Measurements from ENCODE around the gene BEGAIN.

BEGAIN gene

DNA sequence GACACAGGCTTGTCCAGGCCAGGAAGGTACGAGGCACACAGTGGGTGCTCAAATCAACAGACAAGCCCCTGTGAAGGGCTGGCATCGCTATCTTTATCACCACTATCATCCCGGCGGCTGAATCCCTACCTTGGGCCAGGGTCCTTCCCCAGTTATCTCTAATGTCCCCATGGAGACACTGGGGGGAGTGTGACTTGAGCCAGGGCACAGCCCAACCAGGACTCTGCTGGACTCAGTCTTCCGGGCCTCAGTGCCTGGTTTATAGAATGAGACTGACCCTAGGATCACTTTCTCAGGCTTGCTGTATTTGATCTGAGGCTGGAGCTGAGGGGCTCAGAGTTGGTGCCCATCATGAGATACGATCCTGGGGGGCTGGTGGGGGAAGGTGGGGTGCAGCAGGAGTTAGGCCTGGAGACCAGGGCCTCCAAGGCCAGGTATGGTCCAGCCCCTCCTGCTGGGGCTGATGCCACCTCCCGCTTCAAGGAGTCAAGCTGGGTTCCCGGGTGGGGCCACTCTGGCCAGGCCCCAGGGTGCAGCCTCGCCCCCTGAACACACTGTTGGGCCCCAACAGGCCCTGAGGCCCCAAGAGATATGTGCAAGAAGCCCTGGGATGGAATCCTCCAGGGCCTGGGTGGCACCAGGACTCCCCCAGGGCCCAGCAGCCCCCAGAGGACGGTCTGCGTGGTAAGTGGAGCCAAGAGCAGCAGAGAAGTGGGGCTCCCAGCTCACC lies 11.8 kb downstream of the BEGAIN start:
- Histone ChIP-seq H3K27me3 (ENCODE audit: insufficient read depth, low read length) (peaks cover 16% of the 10 kb centered on the region), H3K9me3 (ENCODE audit: insufficient read depth, low read depth, low read length) (no peaks in the 10 kb centered on the region), H3K4me1 (ENCODE audit: insufficient read depth, low read length) (peaks cover 9% of the 10 kb centered on the region; the same call in 1 of the 2 replicates), H3K27ac (ENCODE audit: low read length) (no peak overlapping the region), H3K4me3 (ENCODE audit: low read length) (no peak overlapping the region), H3K36me3 (ENCODE audit: insufficient read depth, low read depth, low read length) (no peaks in the 10 kb centered on the region), H3K9ac (ENCODE audit: low read depth, low read length) (no peak overlapping the region)

GRCh38 chr14:100574642-100575031 lies 12.6 kb downstream of the BEGAIN start:
- H3K4me1 ChIP-seq (ENCODE audit: insufficient read depth, low read length), result peaks cover 9% of the 10 kb centered on the region; the same call in 1 of the 2 replicates
- H3K27ac ChIP-seq (ENCODE audit: low read length), result no peak overlapping the region
- no peaks in the 10 kb centered on the region for H3K36me3 ChIP-seq (ENCODE audit: insufficient read depth, low read depth, low read length)
- H3K9me3 ChIP-seq (ENCODE audit: insufficient read depth, low read depth, low read length), result no peaks in the 10 kb centered on the region
- H3K27me3 ChIP-seq (ENCODE audit: insufficient read depth, low read length), result peaks cover 24% of the 10 kb centered on the region
- H3K9ac ChIP-seq (ENCODE audit: low read depth, low read length), result no peak overlapping the region
- H3K4me3 ChIP-seq (ENCODE audit: low read length), result no peak overlapping the region

- Histone ChIP-seq H3K27me3 (ENCODE audit: insufficient read depth, low read length) (peaks cover 30% of the 10 kb centered on the region), H3K36me3 (ENCODE audit: insufficient read depth, low read depth, low read length) (no peaks in the 10 kb centered on the region), H3K27ac (ENCODE audit: low read length) (no peak overlapping the region), H3K4me3 (ENCODE audit: low read length) (no peak overlapping the region), H3K9me3 (ENCODE audit: insufficient read depth, low read depth, low read length) (no peaks in the 10 kb centered on the region), H3K4me1 (ENCODE audit: insufficient read depth, low read length) (peaks cover 9% of the 10 kb centered on the region; the same call in 1 of the 2 replicates), H3K9ac (ENCODE audit: low read depth, low read length) (no peak overlapping the region)
Measured at GRCh38 chr14:100573757-100574641, 13.2 kb downstream of the BEGAIN start.

DNA sequence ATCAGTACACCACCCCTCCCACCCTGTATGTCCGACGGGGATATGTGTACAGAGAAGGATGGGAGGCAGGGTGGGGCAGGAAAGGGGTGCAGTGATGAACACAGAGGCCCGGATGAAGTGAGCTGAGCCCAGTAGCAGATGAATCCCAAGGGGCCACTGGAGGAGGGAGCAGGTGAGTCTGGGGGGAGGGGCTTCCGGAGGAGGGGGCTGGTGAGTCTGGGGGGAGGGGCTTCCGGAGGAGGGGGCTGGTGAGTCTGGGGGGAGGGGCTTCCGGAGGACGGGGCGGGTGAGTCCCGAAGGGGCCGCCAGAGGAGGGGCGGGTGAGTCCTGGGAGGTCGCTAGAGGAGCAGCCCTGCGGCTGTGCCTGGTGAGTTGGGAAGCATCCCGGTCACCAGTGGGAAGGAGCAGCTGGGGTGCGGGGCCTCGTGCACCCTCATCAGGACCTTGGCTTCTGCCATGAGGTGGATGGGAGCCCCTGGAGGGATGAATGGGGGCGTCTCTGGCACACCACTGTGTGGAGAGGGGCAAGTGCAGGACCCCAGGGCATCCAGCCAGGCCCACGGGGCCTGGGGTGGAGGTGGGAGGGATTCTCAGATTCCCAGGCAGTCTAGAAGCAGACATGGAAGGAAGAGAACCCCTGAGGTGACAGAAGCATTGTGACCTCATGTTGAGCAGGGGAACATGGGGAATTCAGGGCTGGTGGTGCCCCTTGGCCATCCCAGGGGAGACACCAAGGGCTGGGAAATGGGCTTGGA lies 14.0 kb downstream of the BEGAIN start:
- Histone ChIP-seq H3K9ac (ENCODE audit: low read depth, low read length) (no peak overlapping the region), H3K9me3 (ENCODE audit: insufficient read depth, low read depth, low read length) (no peaks in the 10 kb centered on the region), H3K36me3 (ENCODE audit: insufficient read depth, low read depth, low read length) (no peaks in the 10 kb centered on the region), H3K27me3 (ENCODE audit: insufficient read depth, low read length) (peaks cover 38% of the 10 kb centered on the region), H3K4me3 (ENCODE audit: low read length) (peak overlapping the region; percentile 53; the same call in 1 of the 2 replicates), H3K27ac (ENCODE audit: low read length) (no peak overlapping the region), H3K4me1 (ENCODE audit: insufficient read depth, low read length) (peaks cover 9% of the 10 kb centered on the region; the same call in 1 of the 2 replicates)

DNA sequence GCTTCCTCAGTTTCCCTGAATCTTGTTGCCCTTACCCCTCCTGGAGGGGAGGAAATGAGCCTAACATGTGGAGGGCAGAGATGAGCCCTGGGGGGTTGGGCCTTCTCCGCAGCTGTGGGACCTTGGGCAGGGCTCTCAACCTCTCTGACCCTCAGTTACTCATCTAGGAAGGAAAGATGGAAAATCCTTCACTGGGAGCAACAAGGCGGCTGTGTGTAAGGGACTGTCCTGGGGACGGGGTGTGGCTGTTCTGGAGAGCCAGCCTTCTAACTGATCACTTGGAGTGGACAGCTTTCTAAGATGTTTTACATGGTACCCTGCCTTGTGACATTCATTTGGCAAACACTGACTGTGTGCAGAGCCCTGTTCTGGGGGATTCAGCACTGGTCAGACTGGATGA lies 14.7 kb downstream of the BEGAIN start:
- Histone ChIP-seq H3K27me3 (ENCODE audit: insufficient read depth, low read length) (peaks cover 44% of the 10 kb centered on the region), H3K9ac (ENCODE audit: low read depth, low read length) (no peak overlapping the region), H3K36me3 (ENCODE audit: insufficient read depth, low read depth, low read length) (no peaks in the 10 kb centered on the region), H3K27ac (ENCODE audit: low read length) (no peak overlapping the region), H3K9me3 (ENCODE audit: insufficient read depth, low read depth, low read length) (no peaks in the 10 kb centered on the region), H3K4me3 (ENCODE audit: low read length) (peak overlapping the region; percentile 45; the same call in 1 of the 2 replicates), H3K4me1 (ENCODE audit: insufficient read depth, low read length) (peaks cover 9% of the 10 kb centered on the region; the same call in 1 of the 2 replicates)

DNA sequence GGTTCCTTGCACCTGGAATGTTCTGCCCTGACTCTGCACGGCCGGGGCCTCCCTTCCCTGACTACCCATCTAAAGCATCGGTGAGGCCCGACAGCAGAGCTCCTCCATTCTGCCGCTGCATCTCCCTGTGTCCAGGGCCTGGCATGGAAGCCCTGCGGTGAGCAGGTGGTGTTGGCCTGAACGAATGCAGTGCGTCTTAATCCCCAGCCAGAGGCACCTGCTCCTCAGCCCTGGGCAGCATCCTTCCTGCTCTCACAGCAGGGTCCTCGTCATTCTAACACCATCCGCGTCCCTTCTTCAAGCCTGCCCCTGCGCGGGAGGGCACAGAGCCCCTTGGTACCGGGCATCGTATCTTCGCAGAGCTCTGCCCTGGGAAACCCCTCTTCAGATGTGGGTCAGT lies 15.4 kb downstream of the BEGAIN start:
- Histone ChIP-seq H3K4me1 (ENCODE audit: insufficient read depth, low read length) (peaks cover 9% of the 10 kb centered on the region; the same call in 1 of the 2 replicates), H3K9me3 (ENCODE audit: insufficient read depth, low read depth, low read length) (no peaks in the 10 kb centered on the region)

GRCh38 chr14:100570726-100571454 lies 16.3 kb downstream of the BEGAIN start:
- H3K9ac ChIP-seq (ENCODE audit: low read depth, low read length), result no peak overlapping the region
- no peaks in the 10 kb centered on the region for H3K36me3 ChIP-seq (ENCODE audit: insufficient read depth, low read depth, low read length)
- no peak overlapping the region for H3K4me3 ChIP-seq (ENCODE audit: low read length)
- H3K4me1 ChIP-seq (ENCODE audit: insufficient read depth, low read length), result peaks cover 9% of the 10 kb centered on the region; the same call in 1 of the 2 replicates
- no peaks in the 10 kb centered on the region for H3K9me3 ChIP-seq (ENCODE audit: insufficient read depth, low read depth, low read length)
- H3K27ac ChIP-seq (ENCODE audit: low read length), result no peak overlapping the region
- H3K27me3 ChIP-seq (ENCODE audit: insufficient read depth, low read length), result peaks cover 60% of the 10 kb centered on the region

More for the DNA sequence above, 15.4 kb downstream of the BEGAIN start:
- H3K27ac ChIP-seq (ENCODE audit: low read length), result no peak overlapping the region
- H3K36me3 ChIP-seq (ENCODE audit: insufficient read depth, low read depth, low read length), result no peaks in the 10 kb centered on the region
- H3K4me3 ChIP-seq (ENCODE audit: low read length), result no peak overlapping the region
- peaks cover 51% of the 10 kb centered on the region for H3K27me3 ChIP-seq (ENCODE audit: insufficient read depth, low read length)
- H3K9ac ChIP-seq (ENCODE audit: low read depth, low read length), result no peak overlapping the region

- no peak overlapping the region for H3K9ac ChIP-seq (ENCODE audit: low read depth, low read length)
- H3K4me3 ChIP-seq (ENCODE audit: low read length), result peak overlapping the region; percentile 53; the same call in 1 of the 2 replicates
- H3K36me3 ChIP-seq (ENCODE audit: insufficient read depth, low read depth, low read length), result no peaks in the 10 kb centered on the region
- H3K27ac ChIP-seq (ENCODE audit: low read length), result no peak overlapping the region
- H3K9me3 ChIP-seq (ENCODE audit: insufficient read depth, low read depth, low read length), result no peaks in the 10 kb centered on the region
- peaks cover 71% of the 10 kb centered on the region for H3K27me3 ChIP-seq (ENCODE audit: insufficient read depth, low read length)
- H3K4me1 ChIP-seq (ENCODE audit: insufficient read depth, low read length), result peaks cover 9% of the 10 kb centered on the region; the same call in 1 of the 2 replicates
Measured at GRCh38 chr14:100569734-100570286, 17.4 kb downstream of the BEGAIN start.

- H3K9ac ChIP-seq (ENCODE audit: low read depth, low read length), result no peak overlapping the region
- no peaks in the 10 kb centered on the region for H3K9me3 ChIP-seq (ENCODE audit: insufficient read depth, low read depth, low read length)
- H3K27ac ChIP-seq (ENCODE audit: low read length), result no peak overlapping the region
- H3K27me3 ChIP-seq (ENCODE audit: insufficient read depth, low read length), result peaks cover 72% of the 10 kb centered on the region
- peak overlapping the region; percentile 53; the same call in 1 of the 2 replicates for H3K4me3 ChIP-seq (ENCODE audit: low read length)
- peaks cover 9% of the 10 kb centered on the region; the same call in 1 of the 2 replicates for H3K4me1 ChIP-seq (ENCODE audit: insufficient read depth, low read length)
- no peaks in the 10 kb centered on the region for H3K36me3 ChIP-seq (ENCODE audit: insufficient read depth, low read depth, low read length)
Measured at GRCh38 chr14:100568998-100569733, 18.1 kb downstream of the BEGAIN start.

All from iPS-20b (cell line).